Effector memory CD4-positive, alpha-beta T cell (primary cell): ENCODE measurements around the gene RNU1-2.
"Not testable (repeated sequence)": the region's sequence is repeated elsewhere in the genome, so short reads cannot be mapped to it uniquely, and the experiment has no call there.

ENCODE experiments used
- DNase-seq, 3 donors: peaks; one replicate each; pipeline ENCODE4 v3.0.0-alpha.2; 2020
- H3K27ac ChIP-seq: 2 replicates; pipeline ENCODE4 v1.7.0; 2013; ENCODE audit warnings: mild to moderate bottlenecking, low read length, moderate library complexity; ENCODE audit not compliant: insufficient read depth, poor library complexity, severe bottlenecking
- H3K27me3 ChIP-seq: replicated peaks from 2 replicates; pipeline ENCODE4 v1.7.0; 2013; ENCODE audit warnings: mild to moderate bottlenecking, low read length; ENCODE audit not compliant: insufficient read depth, control insufficient read depth, poor library complexity, severe bottlenecking
- H3K36me3 ChIP-seq: 2 replicates; pipeline ENCODE4 v1.7.0; 2013; ENCODE audit warnings: mild to moderate bottlenecking, low read length, moderate library complexity; ENCODE audit not compliant: control insufficient read depth, insufficient read depth
- H3K4me1 ChIP-seq: 2 replicates; pipeline ENCODE4 v1.7.0; 2013; ENCODE audit warnings: low read length, mild to moderate bottlenecking; ENCODE audit not compliant: control insufficient read depth, insufficient read depth, poor library complexity, severe bottlenecking
- H3K4me3 ChIP-seq: 2 replicates; pipeline ENCODE4 v1.7.0; 2013; ENCODE audit warnings: low read length, low read depth, mild to moderate bottlenecking; ENCODE audit not compliant: insufficient read depth, poor library complexity, severe bottlenecking
- H3K9me3 ChIP-seq: 2 replicates; pipeline ENCODE4 v1.7.0; 2013; ENCODE audit warnings: mild to moderate bottlenecking, low read length, moderate library complexity; ENCODE audit not compliant: control insufficient read depth

Gene RNU1-2

DNA sequence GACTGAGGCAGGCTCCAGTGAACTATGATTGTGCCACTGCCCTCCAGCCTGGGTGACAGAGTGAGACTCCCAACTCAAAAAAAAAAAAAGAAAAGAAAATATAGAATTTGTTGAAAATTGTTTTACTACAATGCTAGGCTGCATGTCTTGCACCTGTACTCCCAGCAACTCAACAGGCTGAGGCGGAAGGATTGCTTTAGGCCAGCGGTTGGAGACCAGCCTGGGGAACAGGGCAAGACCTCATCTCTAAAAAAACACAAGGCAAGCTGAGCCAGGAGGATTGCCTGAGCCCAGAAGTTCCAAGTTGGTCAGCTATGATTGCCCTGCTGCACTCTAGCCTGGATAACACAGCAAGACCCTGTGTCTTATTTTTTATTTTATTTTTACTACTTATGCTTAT lies 3.2 kb downstream of the RNU1-2 start:
- H3K36me3 ChIP-seq, H3K9me3 ChIP-seq, H3K27ac ChIP-seq, H3K27me3 ChIP-seq, H3K4me3 ChIP-seq, DNase-seq: not testable (repeated sequence)
- H3K4me1 ChIP-seq, result peaks cover 12% of the 10 kb centered on the region

DNA sequence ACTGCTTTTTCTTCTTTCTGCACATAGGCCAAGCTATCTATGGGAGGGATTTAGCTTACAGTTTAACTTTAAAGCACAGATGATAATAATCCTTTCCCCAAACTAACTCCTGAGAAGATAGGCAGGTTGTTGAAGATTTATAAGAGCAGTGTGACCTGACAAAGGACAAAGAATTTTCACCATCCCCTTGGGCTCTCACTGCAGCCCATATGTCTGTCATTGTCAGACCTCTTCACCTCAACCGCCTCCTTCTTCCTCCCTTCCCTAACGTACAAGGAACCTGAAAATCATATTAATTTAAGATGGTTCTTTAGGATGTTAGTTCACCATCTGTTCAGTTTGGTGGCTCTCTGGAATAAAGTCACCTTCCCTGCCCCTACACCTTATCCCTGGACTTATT lies 5.0 kb downstream of the RNU1-2 start:
- DNase-seq, result no peak
- H3K4me1 ChIP-seq, result peaks cover 21% of the 10 kb centered on the region

GRCh38 chr1:16901371-16901770 lies 5.6 kb downstream of the RNU1-2 start:
- not testable (repeated sequence) for H3K27me3 ChIP-seq, H3K27ac ChIP-seq, DNase-seq, H3K36me3 ChIP-seq, H3K9me3 ChIP-seq, H3K4me3 ChIP-seq
- peaks cover 21% of the 10 kb centered on the region for H3K4me1 ChIP-seq

More for the DNA sequence above, 5.0 kb downstream of the RNU1-2 start:
- H3K27ac ChIP-seq, result peak overlapping the region; percentile 43
- H3K4me3 ChIP-seq, result no peak overlapping the region
- H3K27me3 ChIP-seq, result no peaks in the 10 kb centered on the region
- no peaks in the 10 kb centered on the region for H3K36me3 ChIP-seq
- no peaks in the 10 kb centered on the region for H3K9me3 ChIP-seq

- Histone ChIP-seq H3K4me3 (no peak overlapping the region), H3K4me1 (peaks cover 21% of the 10 kb centered on the region), H3K9me3 (no peaks in the 10 kb centered on the region), H3K27me3 (no peaks in the 10 kb centered on the region), H3K36me3 (no peaks in the 10 kb centered on the region), H3K27ac (peak overlapping the region; percentile 99)
- no peak for DNase-seq
These were observed 7.3 kb downstream of the RNU1-2 start for GRCh38 chr1:16903054-16903453.

- Histone ChIP-seq H3K36me3 (no peaks in the 10 kb centered on the region), H3K9me3 (no peaks in the 10 kb centered on the region), H3K27ac (peak overlapping the region; percentile 99), H3K4me3 (peak overlapping the region; percentile 46), H3K4me1 (peaks cover 21% of the 10 kb centered on the region), H3K27me3 (no peaks in the 10 kb centered on the region)
- DNase-seq, result no peak
These were observed 7.6 kb downstream of the RNU1-2 start for GRCh38 chr1:16903458-16903796.

- Histone ChIP-seq H3K36me3 (no peaks in the 10 kb centered on the region), H3K27ac (peak overlapping the region; percentile 99), H3K27me3 (no peaks in the 10 kb centered on the region), H3K9me3 (no peaks in the 10 kb centered on the region), H3K4me1 (peaks cover 21% of the 10 kb centered on the region), H3K4me3 (peak overlapping the region; percentile 46)
- peak; percentile 98 to 100 (median 98) for DNase-seq
These were observed 8.9 kb downstream of the RNU1-2 start for GRCh38 chr1:16904560-16905109.

DNA sequence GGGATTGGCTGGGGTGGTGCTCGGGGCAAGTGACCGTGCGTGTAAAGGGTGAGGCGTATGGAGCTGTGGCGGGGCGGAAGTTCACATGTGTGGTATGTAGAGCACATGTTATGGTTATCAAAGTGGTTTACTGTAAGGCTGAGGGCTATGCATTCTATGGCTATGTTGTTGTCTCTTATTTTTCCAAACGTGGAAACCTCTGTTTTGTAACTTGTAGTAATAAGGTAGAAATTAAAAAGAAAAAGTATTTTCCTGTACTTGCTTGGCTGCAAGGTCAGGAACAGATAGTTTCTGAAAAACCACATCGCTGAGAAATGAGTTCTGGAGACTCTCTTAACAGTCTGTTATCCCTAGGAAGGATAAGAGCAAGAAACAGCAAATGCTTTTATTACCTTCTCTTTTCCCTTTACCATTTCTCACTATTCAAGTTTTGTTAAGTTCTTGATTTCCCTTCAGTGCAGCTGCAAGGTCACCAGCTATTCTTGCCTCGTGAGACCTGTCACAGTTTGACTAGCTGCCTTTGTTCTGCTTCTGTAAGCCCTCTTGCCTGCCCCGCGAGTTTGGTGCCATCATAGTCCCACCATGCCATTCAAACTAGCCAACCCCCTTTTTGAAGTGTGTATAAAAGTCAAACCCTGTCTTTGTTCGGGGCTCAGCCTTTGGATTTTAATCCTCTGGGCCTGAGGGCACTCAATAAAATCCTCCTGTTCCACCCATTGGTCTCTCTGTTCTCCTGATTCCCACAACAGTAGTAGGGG lies 9.5 kb downstream of the RNU1-2 start:
- peak in 2 of 3 donors; percentile 30 to 36 for DNase-seq
- Histone ChIP-seq H3K4me3 (peak overlapping the region; percentile 46), H3K36me3 (no peaks in the 10 kb centered on the region), H3K9me3 (no peaks in the 10 kb centered on the region), H3K27me3 (no peaks in the 10 kb centered on the region), H3K27ac (peak overlapping the region; percentile 99), H3K4me1 (peaks cover 21% of the 10 kb centered on the region)

- no peak overlapping the region for H3K4me3 ChIP-seq
- no peaks in the 10 kb centered on the region for H3K27me3 ChIP-seq
- peaks cover 18% of the 10 kb centered on the region for H3K4me1 ChIP-seq
- no peaks in the 10 kb centered on the region for H3K9me3 ChIP-seq
- DNase-seq, result no peak
- H3K27ac ChIP-seq, result peak overlapping the region; percentile 99
- H3K36me3 ChIP-seq, result no peaks in the 10 kb centered on the region
These were observed 10.3 kb downstream of the RNU1-2 start for GRCh38 chr1:16905868-16906702.

DNA sequence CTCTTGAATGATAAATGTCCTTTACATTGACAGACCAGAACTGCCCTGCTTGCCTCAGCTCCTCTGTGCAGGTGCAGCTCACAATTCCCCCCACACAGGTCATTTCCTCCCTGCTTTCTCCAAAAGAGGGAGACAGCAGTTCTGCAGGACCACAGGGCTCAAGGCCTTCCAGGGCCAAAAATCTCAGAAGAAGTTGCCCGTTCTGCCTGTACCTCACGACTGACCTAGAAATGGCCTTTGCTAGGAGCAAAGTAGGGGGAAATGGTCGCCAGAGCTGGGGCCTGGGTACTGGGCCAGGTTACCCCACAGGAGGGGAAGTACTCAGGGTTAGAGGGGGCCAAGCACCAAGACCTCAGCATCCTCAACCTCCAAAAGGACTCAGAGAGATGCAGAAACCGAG lies 11.1 kb downstream of the RNU1-2 start:
- peaks cover 18% of the 10 kb centered on the region for H3K4me1 ChIP-seq
- H3K27ac ChIP-seq, result no peak overlapping the region
- no peaks in the 10 kb centered on the region for H3K36me3 ChIP-seq
- no peak overlapping the region for H3K4me3 ChIP-seq
- no peaks in the 10 kb centered on the region for H3K27me3 ChIP-seq
- no peak for DNase-seq
- no peaks in the 10 kb centered on the region for H3K9me3 ChIP-seq
